ENCODE results near the gene CTRB1. TPM values are rescaled to one million over a fixed set of nuclear protein-coding genes. Genes with fewer than 3 reads are reported as not detected.

The CTRB1 gene
- total and polyA plus RNA-seq, 2 donors (not counting 3 experiments of a cell fraction or from before 2014, with no cell fraction given) = not detected

- FAIRE-seq (no peak), DNase-seq (ENCODE audit: low read depth, low spot score) (no peak)
- dilution Hi-C loops (cut with MboI; ENCODE audit: extremely low pct_ligation_motif_present, low sequenced_read_pairs) (no loop called here), intact Hi-C loops (cut with micrococcal nuclease) (no loop called here)
- POLR2A ChIA-PET = no interaction called here
- H4K20me1 ChIP-seq (replicated peaks; ENCODE audit: control insufficient read depth, extremely low read depth, insufficient read depth, low read length) = peaks cover 2% of the 10 kb centered on the region
- no peak overlapping the region for H3K4me2 ChIP-seq (ENCODE audit: insufficient read depth, low read length)
- no peak overlapping the region for H3K9ac ChIP-seq (replicated peaks; ENCODE audit: extremely low read depth, insufficient read depth, low read length)
- CTCF ChIA-PET = interaction anchor here (1.7 to 4.0 kb wide), 2 partner anchors 30 to 172 kb away, joined by 4 to 20 read pairs; no protein-coding TSS in a partner anchor
- H2AFZ ChIP-seq (ENCODE audit: low read depth, low read length) = no peak overlapping the region
- no peak overlapping the region for H3K27ac ChIP-seq (ENCODE audit: insufficient read depth, low read depth, low read length)
- TSS peak; percentile 62 for BruUV-seq (replicated peaks)
- no peak for TF ChIP-seq POLR2AphosphoS5 (IDR thresholded peaks at IDR 0.05; ENCODE audit: insufficient read depth, low read depth, low read length)
- TF ChIP-seq FOS (IDR thresholded peaks at IDR 0.05; ENCODE audit: borderline replicate concordance, insufficient read depth, low read length) = no peak
- no peaks in the 10 kb centered on the region for H3K4me1 ChIP-seq (ENCODE audit: control insufficient read depth, extremely low read depth, insufficient read depth, low read length)
- no peaks in the 10 kb centered on the region for H3K27me3 ChIP-seq (ENCODE audit: control insufficient read depth in 2 of 2, insufficient read depth in 2 of 2, low read length in 2 of 2)
- H3K9me3 ChIP-seq (replicated peaks; ENCODE audit: control insufficient read depth, insufficient read depth, low read length) = no peaks in the 10 kb centered on the region
- no peaks in the 10 kb centered on the region for H3K9me1 ChIP-seq (replicated peaks; ENCODE audit: control insufficient read depth, extremely low read depth, insufficient read depth, low read length)
- peaks cover 15% of the 10 kb centered on the region for H3K79me2 ChIP-seq (ENCODE audit: control insufficient read depth, insufficient read depth, low read length)
- H3K36me3 ChIP-seq (ENCODE audit: control insufficient read depth in 2 of 2, extremely low read depth in 1 of 2, insufficient read depth in 2 of 2, low read length in 2 of 2) = peaks cover 26 to 44% of the 10 kb centered on the region in 2 experiments
- H3K4me3 ChIP-seq (replicated peaks in 1 of 3; ENCODE audit: insufficient read depth in 1 of 3, low read depth in 1 of 3, low read length in 3 of 3) = no peak overlapping the region
These were observed 10.6 kb downstream of the CTRB1 start for GRCh38 chr16:75229172-75230031.

- intact Hi-C loops (cut with micrococcal nuclease) = no loop called here
- ChIA-PET CTCF (interaction anchor here (0.8 to 1.0 kb wide), 2 partner anchors 155 to 171 kb away, joined by 3 read pairs; no protein-coding TSS in a partner anchor), POLR2A (no interaction called here)
- H4K20me1 ChIP-seq (replicated peaks; ENCODE audit: control insufficient read depth, extremely low read depth, insufficient read depth, low read length) = peaks cover 2% of the 10 kb centered on the region
- no peak for DNase-seq (ENCODE audit: low read depth, low spot score)
- dilution Hi-C loops (cut with MboI; ENCODE audit: extremely low pct_ligation_motif_present, low sequenced_read_pairs) = no loop called here
- peaks cover 31 to 55% of the 10 kb centered on the region in 2 experiments for H3K36me3 ChIP-seq (ENCODE audit: control insufficient read depth in 2 of 2, extremely low read depth in 1 of 2, insufficient read depth in 2 of 2, low read length in 2 of 2)
- no TSS peak for BruUV-seq (replicated peaks)
- H3K9me1 ChIP-seq (replicated peaks; ENCODE audit: control insufficient read depth, extremely low read depth, insufficient read depth, low read length) = no peaks in the 10 kb centered on the region
- TF ChIP-seq POLR2A (IDR thresholded peaks at IDR 0.05; ENCODE audit: low read depth, low read length) = peak; percentile 40
- TF ChIP-seq MAX (IDR thresholded peaks at IDR 0.05; ENCODE audit: insufficient read depth, insufficient read length) = no peak
- no peak for TF ChIP-seq EZH2 (IDR thresholded peaks at IDR 0.05; ENCODE audit: borderline replicate concordance, low read depth, low read length, severe bottlenecking)
- no peaks in the 10 kb centered on the region for H3K27me3 ChIP-seq (ENCODE audit: control insufficient read depth in 2 of 2, insufficient read depth in 2 of 2, low read length in 2 of 2)
- H3K27ac ChIP-seq (ENCODE audit: insufficient read depth, low read depth, low read length) = no peak overlapping the region
- H3K9ac ChIP-seq (replicated peaks; ENCODE audit: extremely low read depth, insufficient read depth, low read length) = no peak overlapping the region
- H3K4me1 ChIP-seq (ENCODE audit: control insufficient read depth, extremely low read depth, insufficient read depth, low read length) = no peaks in the 10 kb centered on the region
- FAIRE-seq = no peak
- no peak overlapping the region for H3K4me3 ChIP-seq (replicated peaks in 1 of 3; ENCODE audit: insufficient read depth in 1 of 3, low read depth in 1 of 3, low read length in 3 of 3)
- H3K79me2 ChIP-seq (ENCODE audit: control insufficient read depth, insufficient read depth, low read length) = peaks cover 27% of the 10 kb centered on the region
- H3K9me3 ChIP-seq (replicated peaks; ENCODE audit: control insufficient read depth, insufficient read depth, low read length) = no peaks in the 10 kb centered on the region
- no peak overlapping the region for H2AFZ ChIP-seq (ENCODE audit: low read depth, low read length)
- no peak overlapping the region for H3K4me2 ChIP-seq (ENCODE audit: insufficient read depth, low read length)
These were observed 11.8 kb downstream of the CTRB1 start for GRCh38 chr16:75230471-75231110.

Data from endothelial cell of umbilical vein (primary cell).